ENCODE data around the gene SDK1.

SDK1 gene

DNA sequence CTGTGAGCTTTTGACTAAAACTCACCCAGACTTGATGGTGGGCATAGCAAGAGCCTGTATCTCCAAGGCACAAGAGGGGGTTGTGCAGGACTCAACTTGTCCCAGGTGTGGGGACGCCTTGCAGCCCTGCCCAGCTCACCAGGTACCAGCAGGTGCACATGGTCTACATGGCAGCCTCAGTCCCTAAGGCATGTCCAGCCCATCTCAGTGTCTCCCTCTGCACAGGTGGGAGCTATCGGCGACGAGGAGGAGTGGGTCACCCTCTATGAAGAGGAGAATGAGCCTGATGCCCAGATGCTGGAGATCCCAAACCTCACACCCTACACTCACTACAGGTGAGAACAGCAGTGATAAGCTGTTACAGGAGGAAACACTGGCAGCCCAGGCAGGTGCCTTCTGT lies 809.4 kb downstream of the SDK1 start:
- TF ChIP-seq, protein P1, sequence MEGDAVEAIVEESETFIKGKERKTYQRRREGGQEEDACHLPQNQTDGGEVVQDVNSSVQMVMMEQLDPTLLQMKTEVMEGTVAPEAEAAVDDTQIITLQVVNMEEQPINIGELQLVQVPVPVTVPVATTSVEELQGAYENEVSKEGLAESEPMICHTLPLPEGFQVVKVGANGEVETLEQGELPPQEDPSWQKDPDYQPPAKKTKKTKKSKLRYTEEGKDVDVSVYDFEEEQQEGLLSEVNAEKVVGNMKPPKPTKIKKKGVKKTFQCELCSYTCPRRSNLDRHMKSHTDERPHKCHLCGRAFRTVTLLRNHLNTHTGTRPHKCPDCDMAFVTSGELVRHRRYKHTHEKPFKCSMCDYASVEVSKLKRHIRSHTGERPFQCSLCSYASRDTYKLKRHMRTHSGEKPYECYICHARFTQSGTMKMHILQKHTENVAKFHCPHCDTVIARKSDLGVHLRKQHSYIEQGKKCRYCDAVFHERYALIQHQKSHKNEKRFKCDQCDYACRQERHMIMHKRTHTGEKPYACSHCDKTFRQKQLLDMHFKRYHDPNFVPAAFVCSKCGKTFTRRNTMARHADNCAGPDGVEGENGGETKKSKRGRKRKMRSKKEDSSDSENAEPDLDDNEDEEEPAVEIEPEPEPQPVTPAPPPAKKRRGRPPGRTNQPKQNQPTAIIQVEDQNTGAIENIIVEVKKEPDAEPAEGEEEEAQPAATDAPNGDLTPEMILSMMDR (IDR thresholded peaks at IDR 0.05; ENCODE audit: low read depth, low read length), result no peak
- no peak for TF ChIP-seq MYC (IDR thresholded peaks at IDR 0.05; ENCODE audit: low read depth, low read length)
- no peak for TF ChIP-seq POLR2A (IDR thresholded peaks at IDR 0.05; ENCODE audit: extremely low read depth, insufficient read length)
- TF ChIP-seq, protein P2, sequence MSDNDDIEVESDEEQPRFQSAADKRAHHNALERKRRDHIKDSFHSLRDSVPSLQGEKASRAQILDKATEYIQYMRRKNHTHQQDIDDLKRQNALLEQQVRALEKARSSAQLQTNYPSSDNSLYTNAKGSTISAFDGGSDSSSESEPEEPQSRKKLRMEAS (IDR thresholded peaks at IDR 0.05; ENCODE audit: low read depth, low read length), result no peak
- no peak overlapping the region for H3K4me3 ChIP-seq (ENCODE audit: low read depth, low read length)
- DNase-seq (ENCODE audit: low read depth), result no peak

DNA sequence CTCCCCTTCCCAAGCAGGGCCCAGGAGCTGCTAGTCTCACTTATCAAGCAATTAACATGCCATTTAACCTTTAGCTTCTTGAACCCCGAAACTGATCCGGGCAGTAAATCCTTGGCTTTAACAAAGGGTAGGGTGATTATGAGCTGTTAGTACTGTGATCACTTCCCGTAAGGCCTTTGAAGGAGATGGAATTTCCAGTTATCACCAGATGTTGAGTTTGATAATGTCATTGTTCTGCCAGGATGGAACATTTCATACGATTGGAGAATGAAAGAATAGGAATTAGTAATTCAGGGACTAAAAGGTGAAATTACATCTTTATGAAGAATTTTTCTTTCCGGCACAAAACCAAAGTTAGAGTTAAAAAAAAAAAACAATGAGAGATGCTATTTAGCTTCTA lies 810.1 kb downstream of the SDK1 start:
- DNase-seq (ENCODE audit: low read depth), result no peak
- H3K4me3 ChIP-seq (ENCODE audit: low read depth, low read length), result no peak overlapping the region
- TF ChIP-seq MYC (IDR thresholded peaks at IDR 0.05; ENCODE audit: low read depth, low read length), result no peak
- TF ChIP-seq, protein P2 (IDR thresholded peaks at IDR 0.05; ENCODE audit: low read depth, low read length), result no peak

DNA sequence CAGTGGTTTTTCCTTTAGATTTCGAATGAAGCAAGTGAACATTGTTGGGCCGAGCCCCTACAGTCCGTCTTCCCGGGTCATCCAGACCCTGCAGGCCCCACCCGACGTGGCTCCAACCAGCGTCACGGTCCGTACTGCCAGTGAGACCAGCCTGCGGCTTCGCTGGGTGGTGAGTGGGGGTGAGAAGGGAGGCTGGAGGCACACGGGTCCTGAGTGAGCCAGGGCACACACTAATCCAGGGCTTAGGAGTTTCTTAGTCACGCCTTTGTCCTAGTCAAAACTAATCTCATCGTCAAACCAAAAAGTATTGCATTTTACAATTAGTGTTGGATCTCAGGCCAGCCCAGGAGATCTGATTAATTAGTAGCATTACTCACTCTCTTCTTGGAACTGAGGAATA lies 812.2 kb downstream of the SDK1 start:
- no peak for TF ChIP-seq MYC (IDR thresholded peaks at IDR 0.05; ENCODE audit: low read depth, low read length)
- TF ChIP-seq, protein P1 (IDR thresholded peaks at IDR 0.05; ENCODE audit: low read depth, low read length), result no peak
- no peak for TF ChIP-seq POLR2A (IDR thresholded peaks at IDR 0.05; ENCODE audit: extremely low read depth, insufficient read length)
- TF ChIP-seq, protein P2 (IDR thresholded peaks at IDR 0.05; ENCODE audit: low read depth, low read length), result no peak
- no peak for DNase-seq (ENCODE audit: low read depth)
- H3K4me3 ChIP-seq (ENCODE audit: low read depth, low read length), result no peak overlapping the region

DNA sequence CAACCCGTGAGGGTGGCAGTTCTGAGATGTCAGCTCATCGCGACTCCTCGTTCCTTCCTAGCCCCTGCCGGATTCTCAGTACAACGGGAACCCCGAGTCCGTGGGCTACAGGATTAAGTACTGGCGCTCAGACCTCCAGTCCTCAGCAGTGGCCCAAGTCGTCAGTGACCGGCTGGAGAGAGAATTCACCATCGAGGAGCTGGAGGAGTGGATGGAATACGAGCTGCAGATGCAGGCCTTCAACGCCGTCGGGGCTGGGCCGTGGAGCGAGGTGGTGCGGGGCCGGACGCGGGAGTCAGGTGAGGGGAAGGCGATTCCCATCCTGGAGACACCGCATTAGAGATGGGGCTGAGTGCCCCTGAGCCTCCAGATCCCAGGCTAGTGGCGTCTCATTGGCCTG lies 812.9 kb downstream of the SDK1 start:
- TF ChIP-seq, protein P2 (IDR thresholded peaks at IDR 0.05; ENCODE audit: low read depth, low read length), result no peak
- TF ChIP-seq, protein P1 (IDR thresholded peaks at IDR 0.05; ENCODE audit: low read depth, low read length), result no peak
- TF ChIP-seq MYC (IDR thresholded peaks at IDR 0.05; ENCODE audit: low read depth, low read length) (no peak), POLR2A (IDR thresholded peaks at IDR 0.05; ENCODE audit: extremely low read depth, insufficient read length) (no peak)
- H3K4me3 ChIP-seq (ENCODE audit: low read depth, low read length), result no peak overlapping the region

DNA sequence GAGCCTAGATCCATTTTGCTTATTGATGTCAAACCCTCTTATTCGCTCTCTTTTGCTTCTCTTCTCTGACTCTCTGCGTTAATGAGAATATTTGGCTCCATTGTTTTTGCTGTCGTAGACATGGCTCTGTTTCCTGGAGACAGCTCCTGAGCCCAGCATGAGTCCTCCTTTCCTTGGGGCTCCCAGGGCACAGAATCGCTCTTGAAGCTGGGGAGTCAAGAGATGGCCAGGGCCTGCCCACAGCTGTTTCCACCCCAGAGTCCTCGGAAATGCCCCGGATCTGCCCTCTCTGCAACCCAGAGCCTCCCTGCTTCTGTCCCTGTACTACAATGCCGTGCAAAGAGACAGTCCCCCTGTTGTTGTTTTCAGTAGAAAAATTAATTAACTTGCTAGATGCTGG lies 814.4 kb downstream of the SDK1 start:
- no peak for DNase-seq (ENCODE audit: low read depth)
- H3K4me3 ChIP-seq (ENCODE audit: low read depth, low read length), result no peak overlapping the region
- TF ChIP-seq POLR2A (IDR thresholded peaks at IDR 0.05; ENCODE audit: extremely low read depth, insufficient read length), result no peak
- no peak for TF ChIP-seq MYC (IDR thresholded peaks at IDR 0.05; ENCODE audit: low read depth, low read length)
- TF ChIP-seq, protein P1 (IDR thresholded peaks at IDR 0.05; ENCODE audit: low read depth, low read length), result no peak
- TF ChIP-seq, protein P2 (IDR thresholded peaks at IDR 0.05; ENCODE audit: low read depth, low read length), result no peak

More for the DNA sequence above, 812.9 kb downstream of the SDK1 start:
- no peak for DNase-seq (ENCODE audit: low read depth)

DNA sequence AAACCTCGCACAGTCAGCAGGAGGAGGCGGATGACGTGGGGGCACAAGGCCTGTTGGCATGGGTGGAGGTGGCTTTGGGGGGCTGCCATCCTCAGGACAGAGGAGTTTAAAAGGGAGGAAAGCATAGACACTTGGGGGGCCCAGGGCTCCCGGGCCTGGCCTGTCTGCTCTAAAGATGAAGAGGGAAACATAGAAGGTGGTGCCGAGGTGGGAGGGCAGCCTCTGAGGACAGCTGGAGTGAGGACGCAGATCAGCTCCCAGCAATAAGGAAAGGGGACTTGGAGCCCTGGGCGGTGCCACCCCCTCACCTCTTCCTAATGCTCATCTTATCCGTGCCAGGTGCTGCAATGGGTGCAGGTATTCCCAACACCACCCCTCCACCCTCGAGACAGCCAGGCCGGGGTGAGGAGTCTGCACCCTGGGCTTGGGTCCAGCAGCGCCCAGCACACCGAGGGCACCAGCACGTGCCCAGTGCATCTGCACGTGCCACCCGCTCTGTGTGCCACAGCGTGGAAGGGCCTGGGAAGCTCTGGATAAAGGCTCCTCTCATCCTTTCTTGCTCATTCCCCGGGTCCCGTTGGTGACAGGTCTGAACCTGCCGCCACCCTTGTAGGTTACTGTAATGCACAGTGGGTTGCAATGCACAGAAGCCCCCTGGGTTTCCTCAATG lies 815.0 kb downstream of the SDK1 start:
- TF ChIP-seq MYC (IDR thresholded peaks at IDR 0.05; ENCODE audit: low read depth, low read length), result no peak
- TF ChIP-seq POLR2A (IDR thresholded peaks at IDR 0.05; ENCODE audit: extremely low read depth, insufficient read length), result no peak
- TF ChIP-seq, protein P1 (IDR thresholded peaks at IDR 0.05; ENCODE audit: low read depth, low read length), result no peak
- TF ChIP-seq, protein P2 (IDR thresholded peaks at IDR 0.05; ENCODE audit: low read depth, low read length), result no peak
- H3K4me3 ChIP-seq (ENCODE audit: low read depth, low read length), result no peak overlapping the region
- no peak for DNase-seq (ENCODE audit: low read depth)

Data from NB4 (cell line).